ENCODE results near the gene TRAPPC11.

DNA sequence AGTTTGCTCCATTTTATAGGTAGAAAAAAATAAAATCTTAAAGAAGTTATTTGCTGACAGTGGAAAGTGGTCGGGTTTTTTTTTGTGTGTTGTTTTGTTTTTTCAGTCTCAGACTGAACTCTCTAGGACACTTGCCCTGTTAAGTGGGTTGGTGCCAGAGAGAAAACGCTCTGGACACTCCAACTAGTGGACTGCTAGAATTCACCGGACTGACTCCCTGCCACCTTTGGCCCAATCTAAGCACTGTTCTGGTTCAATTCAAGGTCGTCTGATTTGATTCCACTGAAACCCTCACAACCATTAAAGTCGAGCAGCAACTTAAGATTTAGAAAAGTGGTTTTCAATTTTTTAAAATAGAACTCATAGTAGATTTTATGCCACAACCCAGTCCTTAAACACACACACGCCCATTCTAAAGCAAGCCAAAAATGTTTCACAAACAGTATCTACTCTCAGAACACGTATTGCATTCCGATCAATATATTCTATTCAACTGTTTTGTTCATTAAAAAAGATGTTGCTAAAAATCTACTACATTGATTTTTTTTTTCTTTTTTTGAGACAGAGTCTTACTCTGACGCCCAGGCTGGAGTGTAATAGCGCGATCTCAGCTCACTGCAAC is 27.4 kb upstream of the TRAPPC11 start:
- no peak for TF ChIP-seq ZNF324 (CRISPR knock-in tag; IDR thresholded peaks at IDR 0.05)
- TF ChIP-seq MTA3 (IDR thresholded peaks at IDR 0.05; ENCODE audit: borderline replicate concordance): no peak
- TF ChIP-seq, protein P1, sequence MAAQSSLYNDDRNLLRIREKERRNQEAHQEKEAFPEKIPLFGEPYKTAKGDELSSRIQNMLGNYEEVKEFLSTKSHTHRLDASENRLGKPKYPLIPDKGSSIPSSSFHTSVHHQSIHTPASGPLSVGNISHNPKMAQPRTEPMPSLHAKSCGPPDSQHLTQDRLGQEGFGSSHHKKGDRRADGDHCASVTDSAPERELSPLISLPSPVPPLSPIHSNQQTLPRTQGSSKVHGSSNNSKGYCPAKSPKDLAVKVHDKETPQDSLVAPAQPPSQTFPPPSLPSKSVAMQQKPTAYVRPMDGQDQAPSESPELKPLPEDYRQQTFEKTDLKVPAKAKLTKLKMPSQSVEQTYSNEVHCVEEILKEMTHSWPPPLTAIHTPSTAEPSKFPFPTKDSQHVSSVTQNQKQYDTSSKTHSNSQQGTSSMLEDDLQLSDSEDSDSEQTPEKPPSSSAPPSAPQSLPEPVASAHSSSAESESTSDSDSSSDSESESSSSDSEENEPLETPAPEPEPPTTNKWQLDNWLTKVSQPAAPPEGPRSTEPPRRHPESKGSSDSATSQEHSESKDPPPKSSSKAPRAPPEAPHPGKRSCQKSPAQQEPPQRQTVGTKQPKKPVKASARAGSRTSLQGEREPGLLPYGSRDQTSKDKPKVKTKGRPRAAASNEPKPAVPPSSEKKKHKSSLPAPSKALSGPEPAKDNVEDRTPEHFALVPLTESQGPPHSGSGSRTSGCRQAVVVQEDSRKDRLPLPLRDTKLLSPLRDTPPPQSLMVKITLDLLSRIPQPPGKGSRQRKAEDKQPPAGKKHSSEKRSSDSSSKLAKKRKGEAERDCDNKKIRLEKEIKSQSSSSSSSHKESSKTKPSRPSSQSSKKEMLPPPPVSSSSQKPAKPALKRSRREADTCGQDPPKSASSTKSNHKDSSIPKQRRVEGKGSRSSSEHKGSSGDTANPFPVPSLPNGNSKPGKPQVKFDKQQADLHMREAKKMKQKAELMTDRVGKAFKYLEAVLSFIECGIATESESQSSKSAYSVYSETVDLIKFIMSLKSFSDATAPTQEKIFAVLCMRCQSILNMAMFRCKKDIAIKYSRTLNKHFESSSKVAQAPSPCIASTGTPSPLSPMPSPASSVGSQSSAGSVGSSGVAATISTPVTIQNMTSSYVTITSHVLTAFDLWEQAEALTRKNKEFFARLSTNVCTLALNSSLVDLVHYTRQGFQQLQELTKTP (IDR thresholded peaks at IDR 0.05; ENCODE audit: low read depth in 1 of 2, partially characterized antibody in 2 of 2): no peak
- no peak for TF ChIP-seq ZNF143 (CRISPR knock-in tag; IDR thresholded peaks at IDR 0.05)
- no peak for TF ChIP-seq PHF21A (IDR thresholded peaks at IDR 0.05; ENCODE audit: borderline replicate concordance, low read depth)
- TF ChIP-seq FOXJ3 (CRISPR knock-in tag; IDR thresholded peaks at IDR 0.05): no peak
- no peak for TF ChIP-seq TEAD4 (IDR thresholded peaks at IDR 0.05; ENCODE audit: low read length)
- TF ChIP-seq TEAD4 (CRISPR knock-in tag; IDR thresholded peaks at IDR 0.05; ENCODE audit: borderline replicate concordance): no peak
- no peak for TF ChIP-seq CHD1 (IDR thresholded peaks at IDR 0.05; ENCODE audit: low read length)
